Bone marrow (tissue), 2 donors: Measurements from ENCODE around the gene YAE1.
"Not testable (repeated sequence)": the region's sequence is repeated elsewhere in the genome, so short reads cannot be mapped to it uniquely, and the experiment has no call there.

Experiments
- DNase-seq, 2 donors: peaks; one replicate each; lab custom pipeline; 2025; lab: John Stamatoyannopoulos, UW

YAE1 gene, protein sequence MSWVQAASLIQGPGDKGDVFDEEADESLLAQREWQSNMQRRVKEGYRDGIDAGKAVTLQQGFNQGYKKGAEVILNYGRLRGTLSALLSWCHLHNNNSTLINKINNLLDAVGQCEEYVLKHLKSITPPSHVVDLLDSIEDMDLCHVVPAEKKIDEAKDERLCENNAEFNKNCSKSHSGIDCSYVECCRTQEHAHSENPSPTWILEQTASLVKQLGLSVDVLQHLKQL

DNA sequence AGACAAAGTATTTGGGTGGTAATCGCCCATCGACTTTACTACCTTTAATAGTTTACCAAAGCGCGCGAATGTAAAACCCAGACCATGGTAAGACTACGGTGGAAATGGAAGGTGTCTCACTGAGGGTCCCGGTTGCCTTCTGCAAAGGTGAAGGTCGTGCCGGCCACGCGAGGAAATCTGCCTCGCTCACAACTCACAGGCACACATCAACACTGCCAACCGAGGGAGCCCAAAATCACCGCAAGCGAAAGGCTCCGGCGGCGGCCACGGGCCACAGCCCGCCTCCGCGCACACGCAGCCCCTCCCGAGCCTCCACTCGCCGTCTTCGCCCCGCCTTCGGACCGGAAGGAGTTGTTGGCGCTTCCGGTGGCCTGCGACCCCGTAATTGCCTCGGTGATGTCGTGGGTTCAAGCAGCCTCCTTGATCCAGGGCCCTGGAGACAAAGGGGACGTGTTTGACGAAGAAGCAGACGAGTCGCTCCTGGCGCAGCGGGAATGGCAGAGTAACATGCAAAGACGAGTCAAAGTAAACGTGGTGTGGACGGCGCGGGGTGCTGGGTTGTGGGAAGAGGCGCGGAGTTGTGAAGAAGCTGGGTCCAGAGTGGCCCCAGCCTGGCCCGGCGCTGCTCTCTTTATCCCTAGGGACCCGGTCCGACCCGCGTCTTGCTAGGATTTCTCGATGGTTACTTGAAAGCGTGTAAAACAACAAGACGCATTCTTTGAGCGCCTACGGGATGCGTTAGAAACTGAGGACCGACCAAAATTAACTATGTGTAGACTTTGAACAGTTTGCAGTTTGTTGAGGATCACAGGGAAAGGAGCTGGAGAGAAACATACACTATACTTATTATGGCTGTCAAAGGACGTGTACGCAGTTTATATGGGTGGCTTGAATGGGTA is at the start of gene YAE1:
Gene YAE1 (plus strand): TSS at position 382 of the 899 bp plus-strand sequence. CDS start 15 bp downstream, at position 397.
- DNase-seq, result peak; percentile 53 to 67

DNA sequence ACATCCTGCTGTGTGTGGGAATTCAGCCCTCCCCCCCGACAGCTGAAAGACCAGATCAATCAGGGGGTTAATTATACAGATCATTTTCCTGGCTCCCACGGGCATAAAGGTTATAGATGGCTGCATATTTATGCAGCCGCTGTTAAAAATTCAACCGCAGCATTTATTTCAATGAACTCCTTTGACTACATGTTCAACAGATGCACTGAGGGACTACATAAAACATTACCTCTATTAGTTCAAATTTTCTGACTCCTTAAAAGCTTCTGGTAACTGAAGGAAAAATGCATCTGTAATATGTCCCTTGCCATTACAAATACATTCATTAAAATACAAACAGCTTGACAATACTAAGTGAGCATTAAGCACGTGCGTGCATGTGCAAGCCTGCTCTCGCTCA is 49.7 kb upstream of the YAE1 start:
- DNase-seq, result no peak

DNA sequence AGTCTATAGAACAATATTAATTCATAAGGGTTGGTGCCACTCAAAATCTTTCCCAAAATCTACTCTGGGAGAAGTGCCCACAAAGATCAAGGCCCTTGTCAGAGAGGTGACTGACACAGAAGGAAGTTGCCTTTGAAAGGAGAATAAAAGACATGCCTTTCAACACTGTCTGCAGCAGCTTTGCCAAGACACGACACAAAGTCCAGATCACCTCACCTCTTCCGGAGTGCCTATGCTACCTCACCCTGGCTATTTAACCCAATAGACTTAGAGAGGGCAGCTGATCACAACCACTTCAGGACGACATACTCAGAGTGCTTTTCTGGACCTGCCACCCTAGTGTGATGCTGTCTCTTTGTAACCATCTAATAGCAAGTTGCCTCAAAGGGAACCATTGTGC is 49.0 kb upstream of the YAE1 start:
- no peak for DNase-seq

DNA sequence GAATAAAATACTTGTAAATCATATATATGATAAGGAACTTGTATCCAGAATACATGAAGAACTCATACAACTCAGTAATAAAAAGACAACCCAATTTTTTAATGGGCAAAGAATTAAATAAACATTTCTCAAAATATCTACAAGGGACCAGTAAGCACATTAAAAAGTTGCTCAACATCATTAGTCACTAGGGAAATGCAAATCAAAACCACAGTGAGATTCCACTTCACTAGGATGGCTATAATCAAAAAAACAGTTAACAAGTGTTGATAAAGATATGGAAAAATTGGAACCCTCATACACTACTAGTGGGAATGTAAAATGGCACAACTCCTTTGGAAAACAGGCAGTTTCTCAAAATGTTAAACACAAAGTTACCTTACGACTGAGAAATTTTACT is 40.3 kb upstream of the YAE1 start:
- DNase-seq, result no peak

DNA sequence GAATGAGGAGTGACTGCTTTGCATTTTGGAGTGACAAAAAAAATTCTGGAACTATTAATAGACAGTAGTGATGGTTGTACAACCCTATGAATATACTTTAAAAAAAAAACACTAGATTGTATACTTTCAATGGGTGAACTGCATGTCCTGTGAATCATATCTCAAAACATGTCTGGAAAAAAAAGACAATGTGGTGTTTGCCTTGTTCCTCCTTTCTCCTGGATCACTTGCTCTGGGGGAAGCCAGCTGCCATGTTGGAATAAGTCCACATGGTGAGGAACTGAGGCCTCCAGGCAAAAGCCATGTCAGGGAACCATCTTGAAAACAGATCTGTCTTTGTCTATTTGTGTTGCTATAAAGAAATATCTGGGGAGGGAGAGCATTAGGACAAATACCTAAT is 39.5 kb upstream of the YAE1 start:
- DNase-seq, result no peak

DNA sequence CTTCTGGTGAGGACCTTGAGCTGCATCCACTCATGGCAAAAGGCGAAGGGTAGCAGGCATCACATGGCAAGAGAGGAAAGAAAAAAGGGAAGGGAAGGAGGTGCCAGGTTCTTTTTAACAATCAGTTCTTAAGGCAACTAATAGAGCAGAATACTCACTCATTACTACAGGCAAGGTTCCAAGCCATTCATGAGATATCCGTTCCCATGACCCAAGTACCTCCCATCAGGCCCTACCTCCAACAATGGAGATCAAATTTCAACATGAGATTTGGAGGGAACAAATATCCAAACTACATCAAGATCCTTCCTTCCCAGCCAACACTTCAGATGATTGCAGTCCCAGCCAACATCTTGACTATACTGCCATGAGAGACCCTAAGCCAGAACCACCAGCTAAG is 38.9 kb upstream of the YAE1 start:
- no peak for DNase-seq

DNA sequence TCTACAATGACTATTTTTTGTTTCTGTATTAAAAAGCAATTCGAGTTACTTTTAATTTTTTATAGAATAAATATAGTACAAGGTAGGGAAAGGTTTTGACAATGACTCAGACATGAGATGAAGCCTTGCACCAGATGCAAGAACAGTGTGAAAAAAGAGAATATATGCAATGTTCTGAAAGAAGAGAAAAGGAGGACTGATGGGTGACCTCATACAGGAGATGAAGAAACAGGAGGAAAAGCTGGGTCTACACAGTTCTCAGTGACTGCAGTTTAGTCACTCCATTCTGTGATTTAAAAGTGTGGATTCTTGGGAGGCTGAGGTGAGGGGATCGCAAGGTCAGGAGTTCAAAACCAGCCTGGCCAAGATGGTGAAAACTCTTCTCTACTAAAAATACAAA is 38.3 kb upstream of the YAE1 start:
- DNase-seq, result no peak

DNA sequence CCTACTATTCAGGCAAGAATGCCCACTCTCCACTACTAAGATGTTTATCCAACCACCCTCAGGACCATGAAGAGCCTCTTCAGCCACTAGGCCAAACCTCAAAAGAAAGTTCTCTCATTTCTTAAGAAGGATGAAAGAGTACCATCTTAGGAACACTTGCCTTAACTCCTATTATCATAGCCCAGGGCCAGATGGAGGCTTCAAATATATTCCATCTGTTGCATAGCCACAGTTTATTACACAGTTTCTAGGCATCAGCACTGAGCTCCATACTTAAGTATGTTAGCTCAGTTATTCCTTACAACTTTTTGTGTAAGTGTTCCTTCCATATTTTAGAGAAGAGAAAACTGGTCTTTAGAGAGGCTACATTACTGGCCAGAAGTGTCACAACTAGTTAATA is 37.4 kb upstream of the YAE1 start:
- no peak for DNase-seq

DNA sequence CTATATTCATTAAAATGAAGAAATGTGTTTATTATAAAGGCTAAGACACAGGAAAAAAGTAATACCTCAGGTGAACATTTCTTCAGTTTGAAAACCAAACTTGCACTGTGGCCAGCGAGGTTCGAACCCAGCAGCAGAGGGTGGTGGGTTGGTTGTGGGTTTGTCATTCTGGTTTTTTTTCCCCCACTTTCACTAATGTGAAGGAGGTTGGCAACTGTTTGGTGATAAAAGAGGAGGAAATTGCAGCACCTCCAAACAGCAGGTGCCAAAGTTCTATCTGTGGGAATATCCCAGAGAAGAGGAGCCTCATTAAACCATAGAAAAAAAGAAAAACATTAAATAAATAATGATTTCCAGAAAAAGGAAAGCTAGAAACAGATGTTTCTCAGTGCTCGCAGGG is 36.6 kb upstream of the YAE1 start:
- no peak for DNase-seq

DNA sequence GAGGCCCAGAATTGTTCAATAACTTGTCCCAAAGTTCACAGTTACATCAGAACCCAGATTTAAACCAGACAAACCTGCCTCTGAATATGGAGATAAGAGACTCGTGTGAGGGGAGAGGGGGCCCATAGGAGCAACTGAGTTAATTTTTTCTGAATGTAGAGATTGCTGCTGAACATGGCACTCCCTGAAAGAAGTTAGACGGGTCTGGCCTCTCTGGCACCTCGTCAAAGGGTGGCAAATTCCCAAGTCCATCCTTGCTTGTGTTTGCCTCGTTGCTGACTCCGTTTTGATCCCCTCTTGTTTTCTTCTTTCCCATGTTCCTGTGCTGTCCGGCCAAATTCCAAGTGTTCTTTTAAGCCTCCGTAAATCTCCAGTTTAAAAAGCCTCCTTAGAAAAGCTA is 35.2 kb upstream of the YAE1 start:
- no peak for DNase-seq

DNA sequence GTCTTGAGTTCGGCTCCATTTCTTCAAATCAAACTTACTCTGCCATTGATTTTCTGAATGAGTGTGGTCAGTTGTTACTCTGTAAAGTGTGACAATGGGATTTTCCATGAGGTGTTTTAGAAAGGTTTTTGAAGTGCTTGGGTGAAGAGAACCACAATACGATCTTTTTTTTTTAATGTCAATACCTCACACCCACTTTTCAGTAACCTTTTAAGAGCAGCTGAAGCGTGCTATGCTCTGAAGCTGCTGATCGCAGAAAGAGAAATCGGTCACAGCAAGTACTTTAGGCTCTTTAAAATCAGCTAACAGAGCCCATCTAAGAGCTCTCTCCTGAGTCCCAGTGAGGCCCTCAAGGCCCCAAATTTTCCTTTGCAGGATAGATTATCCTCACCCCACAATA is 34.4 kb upstream of the YAE1 start:
- no peak for DNase-seq

DNA sequence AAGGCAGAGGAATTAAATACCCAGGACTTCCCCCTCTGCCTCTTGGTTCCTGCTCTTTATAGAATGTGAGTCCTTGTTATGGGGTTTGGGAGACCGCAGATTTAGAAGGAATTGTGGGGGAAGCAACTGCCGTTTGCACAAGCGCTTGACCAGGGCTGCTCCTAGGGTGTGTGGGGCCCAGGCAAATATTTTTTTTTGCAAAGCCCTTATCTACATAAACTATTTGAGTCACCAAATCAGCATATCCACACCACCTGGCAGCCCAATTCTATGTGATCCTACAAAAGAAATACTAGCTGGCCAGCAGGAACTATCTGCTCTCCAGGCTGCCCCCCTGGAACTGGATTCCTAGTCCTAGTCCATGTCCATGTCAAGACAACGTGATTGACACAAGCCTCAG is 33.4 kb upstream of the YAE1 start:
- no peak for DNase-seq

DNA sequence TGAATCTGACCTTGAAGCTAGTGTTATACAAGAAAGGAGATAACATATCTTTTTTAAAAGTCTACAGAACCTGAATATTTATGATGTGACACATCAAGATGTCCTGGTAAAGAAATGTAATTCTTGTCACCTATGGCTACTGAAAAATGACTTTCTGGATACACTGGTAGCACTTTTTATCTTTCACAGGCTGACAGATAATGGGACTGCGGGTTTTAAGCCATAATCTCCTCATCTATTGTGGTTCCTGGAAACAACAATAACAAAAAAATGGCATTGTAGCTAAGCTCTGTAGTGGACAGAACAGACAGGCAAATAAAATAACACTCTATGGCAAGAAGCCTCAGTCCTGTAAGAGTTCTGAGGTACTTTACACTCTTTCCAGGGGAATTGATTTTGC is 31.6 kb upstream of the YAE1 start:
- DNase-seq, result no peak

DNA sequence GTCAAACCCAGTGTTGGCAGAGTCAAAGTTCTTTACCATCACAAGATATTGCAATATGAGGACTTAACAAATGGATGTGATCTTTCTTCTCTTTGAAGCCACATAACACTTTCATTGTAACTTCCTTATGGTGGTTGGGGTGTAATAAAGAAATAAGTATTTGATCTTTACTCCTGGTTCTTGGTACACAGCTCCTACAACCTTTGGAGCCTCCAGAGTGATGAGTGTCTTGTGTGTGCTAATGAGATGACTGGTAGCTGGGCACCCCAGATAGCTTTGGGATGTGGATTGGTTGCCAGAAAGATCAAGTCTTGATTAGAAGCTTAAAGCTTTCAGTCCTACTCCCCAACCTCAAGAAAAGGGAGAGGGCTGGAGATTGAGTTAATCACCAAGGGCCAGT is 31.1 kb upstream of the YAE1 start:
- no peak for DNase-seq

DNA sequence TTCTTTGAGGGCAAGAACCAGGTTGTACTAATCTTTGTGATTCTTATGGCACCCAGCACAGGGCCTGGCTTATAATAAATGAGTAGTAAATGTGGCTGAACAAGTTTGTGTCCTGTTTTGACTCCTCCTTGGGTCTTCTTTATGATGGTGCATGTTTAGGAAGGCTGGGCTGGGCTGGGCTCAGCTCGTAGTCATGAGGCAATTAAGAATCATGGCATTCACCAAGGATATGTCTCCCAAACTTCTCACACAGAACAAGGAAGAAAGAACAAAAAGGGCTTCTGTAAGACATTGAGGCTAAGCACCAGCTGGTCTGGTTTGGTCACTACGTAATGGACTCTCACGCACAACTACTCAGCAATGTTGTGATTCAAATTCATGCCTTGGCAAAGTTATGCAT is 30.5 kb upstream of the YAE1 start:
- DNase-seq, result no peak

DNA sequence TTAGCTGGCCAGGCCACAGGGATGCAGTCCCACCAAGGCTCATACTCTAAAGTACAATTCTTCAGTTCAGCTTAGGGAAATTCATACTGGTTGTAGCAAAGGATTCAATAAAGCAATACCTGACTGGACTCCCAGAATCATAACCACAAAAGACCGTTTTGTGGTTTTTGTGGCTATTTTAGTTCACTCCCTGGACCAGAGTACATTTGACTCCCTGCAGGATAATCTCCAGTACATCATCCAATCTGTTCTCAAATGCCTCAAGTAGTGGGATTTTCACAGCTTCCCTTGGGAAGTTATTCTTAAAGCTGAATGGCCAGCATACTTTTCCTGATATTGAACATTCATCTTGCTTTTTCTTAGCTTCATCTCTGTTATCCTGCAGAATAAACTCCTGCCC is 29.3 kb upstream of the YAE1 start:
- no peak for DNase-seq

DNA sequence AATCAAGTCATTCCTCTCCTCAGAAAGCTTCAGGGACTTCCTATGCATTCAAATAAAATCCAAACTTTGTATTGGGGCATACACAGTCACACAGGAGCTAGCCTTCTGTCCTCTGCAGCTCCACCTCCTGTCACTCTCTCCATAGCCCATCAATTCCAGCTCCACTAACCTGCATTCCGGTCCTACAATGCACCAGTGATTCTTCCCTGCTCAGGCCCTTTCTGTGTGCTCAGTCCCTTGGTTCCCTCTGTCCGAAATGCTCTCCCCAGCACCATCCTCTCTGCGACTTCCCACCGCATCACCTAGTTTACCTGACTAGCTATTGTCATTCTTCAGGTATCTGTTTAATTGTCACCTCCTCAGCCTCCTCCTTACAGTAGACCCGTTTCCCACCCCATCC is 26.4 kb upstream of the YAE1 start:
- no peak for DNase-seq

DNA sequence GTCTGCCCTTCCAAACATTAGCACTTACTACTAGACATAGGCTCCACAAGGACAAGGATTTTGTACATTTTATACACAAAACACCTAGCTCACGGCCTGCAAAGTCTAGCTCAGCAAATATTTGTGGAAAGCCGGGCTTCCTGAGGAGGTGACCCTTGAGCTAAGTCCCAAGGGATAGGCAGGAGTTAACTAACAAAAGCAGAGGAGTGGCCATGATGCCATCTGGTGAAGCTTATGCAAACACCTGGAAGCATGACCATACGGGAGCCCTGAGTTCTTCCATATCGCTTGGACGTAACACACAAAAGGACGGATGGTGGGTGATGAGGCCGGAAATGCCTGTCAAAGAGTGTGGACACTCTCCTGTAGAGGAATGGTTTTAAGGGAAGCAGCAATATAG is 25.9 kb upstream of the YAE1 start:
- no peak for DNase-seq

DNA sequence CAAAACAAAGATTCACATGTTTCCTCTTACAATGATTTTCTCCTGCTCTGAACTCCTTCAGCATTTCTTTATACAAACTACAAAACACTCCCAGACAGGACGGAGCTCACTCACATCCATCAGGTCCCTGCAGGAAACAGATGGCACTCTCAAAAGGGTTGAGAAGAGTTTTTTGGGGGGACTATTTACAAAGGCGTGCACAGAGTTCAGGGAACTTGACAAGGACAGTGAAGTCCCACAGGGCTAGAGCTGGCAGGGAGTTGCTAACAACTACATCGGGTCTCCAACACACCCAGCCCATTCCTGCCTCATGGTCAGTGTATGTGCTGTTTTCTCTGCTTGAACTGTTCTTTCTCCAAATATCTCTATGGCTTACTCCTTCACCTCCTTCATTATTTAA is 24.7 kb upstream of the YAE1 start:
- DNase-seq, result peak in 1 of 2 donors; percentile 57

DNA sequence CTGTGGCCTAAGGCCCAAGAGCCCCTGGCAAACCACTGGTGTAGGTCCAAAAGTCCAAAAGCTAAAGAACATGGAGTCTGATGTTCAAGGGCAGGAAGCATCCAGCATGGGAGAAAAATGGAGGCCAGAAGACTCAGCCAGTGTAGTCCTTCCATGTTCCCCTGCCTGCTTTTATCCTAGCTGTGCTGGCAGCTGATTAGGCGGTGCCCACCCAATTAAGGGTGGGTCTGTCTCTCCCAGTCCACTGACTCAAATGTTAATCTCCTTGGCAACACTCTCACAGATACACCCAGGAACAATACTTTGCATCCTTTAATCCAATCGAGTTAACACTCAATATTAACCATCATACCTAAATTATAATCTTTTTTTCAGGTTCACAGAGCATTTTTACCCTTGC is 21.4 kb upstream of the YAE1 start:
- DNase-seq, result not testable (repeated sequence)

DNA sequence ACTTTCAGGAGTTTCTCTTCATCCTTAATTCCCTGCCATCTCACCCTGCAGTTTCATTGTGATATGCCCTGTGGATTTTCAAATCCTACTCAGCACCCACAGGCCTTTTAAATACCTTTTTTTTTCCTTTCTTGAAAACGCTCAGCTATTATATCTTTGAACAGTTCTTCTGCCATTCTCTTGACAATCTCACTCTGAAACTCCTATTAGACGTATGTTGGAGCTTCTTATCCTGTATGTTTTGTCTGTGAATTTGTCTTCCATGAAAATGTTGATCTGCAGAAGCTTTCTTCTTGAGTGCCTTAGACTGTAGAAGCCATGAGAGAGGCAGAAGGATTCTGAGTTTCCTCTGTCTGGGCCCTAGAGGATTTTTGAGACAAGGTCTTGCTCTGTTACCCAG is 18.9 kb upstream of the YAE1 start:
- DNase-seq, result no peak

DNA sequence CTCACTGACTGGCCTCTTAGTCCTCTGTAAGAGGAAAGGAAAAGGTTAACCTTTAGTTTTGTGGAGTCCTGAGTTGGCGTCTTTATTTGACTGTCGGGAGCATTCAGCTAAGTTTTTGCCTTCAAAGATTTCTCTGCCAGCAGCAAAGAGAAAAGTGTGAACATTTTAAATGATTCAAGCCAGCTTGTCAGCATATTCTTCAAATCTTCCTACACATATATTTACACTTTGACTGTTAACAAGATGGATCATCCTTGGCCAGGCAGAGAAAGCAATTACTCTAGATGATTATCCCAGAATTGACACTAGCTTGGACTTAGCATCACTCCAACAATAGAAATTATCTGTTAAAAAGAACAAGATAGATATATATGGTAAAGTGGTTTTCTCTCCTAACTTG is 15.8 kb upstream of the YAE1 start:
- DNase-seq, result no peak

DNA sequence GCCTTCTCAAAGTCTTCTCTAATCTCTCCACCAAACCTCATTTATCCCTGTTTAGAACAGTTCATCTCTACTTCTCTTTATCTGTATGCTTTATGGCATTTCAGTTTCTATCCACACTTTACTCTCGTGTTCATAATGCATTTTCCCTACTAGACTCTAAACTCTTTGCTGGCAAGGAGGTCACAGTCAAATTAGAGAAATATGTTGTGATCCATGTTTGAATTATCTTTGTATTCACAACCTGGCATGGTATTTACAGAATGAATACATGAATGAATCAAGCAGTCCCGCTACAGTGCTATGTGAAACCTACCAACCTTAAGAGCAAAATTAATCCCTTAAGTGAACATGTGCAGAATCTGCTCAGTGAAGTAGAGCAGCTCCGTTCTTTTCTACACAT is 12.8 kb upstream of the YAE1 start:
- DNase-seq, result no peak
